Esophagus muscularis mucosa (tissue), 3 donors: Measurements from ENCODE around the gene NCOR1.

Source experiments
- POLR2AphosphoS5 ChIP-seq, 2 donors: sonication (generic); formaldehyde crosslinking; IDR thresholded peaks; one replicate each; pipeline ENCODE4 v1.6.1; 2017; ENCODE audit warnings: antibody characterized with exemption in 2 of 2
- TF ChIP-seq, protein P1 (sequence below), 3 experiments: fragments of 200-600 bp in 2 of 3; fragments of 450-650 bp in 1 of 3; sonication (generic) in 2 of 3; IDR thresholded peaks; one replicate each; pipeline ENCODE4 v1.5.1; 2017 to 2019; ENCODE audit warnings: antibody characterized with exemption in 3 of 3, mild to moderate bottlenecking in 2 of 3, moderate library complexity in 1 of 3

DNA sequence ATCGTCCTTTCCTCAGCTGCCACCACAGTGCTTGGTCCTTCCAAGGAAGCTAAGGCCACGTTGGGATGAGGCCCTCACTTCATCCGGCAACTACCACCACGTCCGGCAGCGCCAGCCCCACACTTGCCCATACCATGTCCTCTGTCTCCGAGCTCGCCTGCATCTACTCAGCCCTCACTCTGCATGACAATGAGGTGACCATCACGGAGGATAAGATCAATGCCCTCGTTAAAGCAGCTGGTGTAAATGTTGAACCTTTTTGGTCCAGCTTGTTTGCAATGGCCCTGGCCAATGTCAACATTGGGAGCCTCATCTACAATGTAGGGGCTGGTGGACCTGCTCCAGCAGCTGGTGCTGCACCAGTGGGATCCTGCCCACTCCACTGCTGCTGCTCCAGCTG is 170.8 kb downstream of the NCOR1 start:
- TF ChIP-seq, protein P1, sequence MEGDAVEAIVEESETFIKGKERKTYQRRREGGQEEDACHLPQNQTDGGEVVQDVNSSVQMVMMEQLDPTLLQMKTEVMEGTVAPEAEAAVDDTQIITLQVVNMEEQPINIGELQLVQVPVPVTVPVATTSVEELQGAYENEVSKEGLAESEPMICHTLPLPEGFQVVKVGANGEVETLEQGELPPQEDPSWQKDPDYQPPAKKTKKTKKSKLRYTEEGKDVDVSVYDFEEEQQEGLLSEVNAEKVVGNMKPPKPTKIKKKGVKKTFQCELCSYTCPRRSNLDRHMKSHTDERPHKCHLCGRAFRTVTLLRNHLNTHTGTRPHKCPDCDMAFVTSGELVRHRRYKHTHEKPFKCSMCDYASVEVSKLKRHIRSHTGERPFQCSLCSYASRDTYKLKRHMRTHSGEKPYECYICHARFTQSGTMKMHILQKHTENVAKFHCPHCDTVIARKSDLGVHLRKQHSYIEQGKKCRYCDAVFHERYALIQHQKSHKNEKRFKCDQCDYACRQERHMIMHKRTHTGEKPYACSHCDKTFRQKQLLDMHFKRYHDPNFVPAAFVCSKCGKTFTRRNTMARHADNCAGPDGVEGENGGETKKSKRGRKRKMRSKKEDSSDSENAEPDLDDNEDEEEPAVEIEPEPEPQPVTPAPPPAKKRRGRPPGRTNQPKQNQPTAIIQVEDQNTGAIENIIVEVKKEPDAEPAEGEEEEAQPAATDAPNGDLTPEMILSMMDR (IDR thresholded peaks at IDR 0.05), result no peak
- no peak for TF ChIP-seq POLR2AphosphoS5 (IDR thresholded peaks at IDR 0.05)
